HG03575 (cell line): ENCODE data around the gene TEX26.

Source experiments
- ATAC-seq: cut with Tn5 transposase; IDR thresholded peaks from one replicate; pipeline ENCODE4 v1.9.1; 2021; ENCODE audit not compliant: unreplicated experiment, insufficient number of reproducible peaks, low FRiP score; ENCODE audit errors: extremely low read depth

Gene TEX26

GRCh38 chr13:30932481-30933353 lies at the start of gene TEX26:
Gene TEX26, plus strand, starts transcription at chr13:30932656. Its CDS starts 60 bp downstream, at chr13:30932716.
- ATAC-seq: no peak

- no peak for ATAC-seq
Observed at GRCh38 chr13:30882996-30883766, 49.3 kb upstream of the TEX26 start.

- ATAC-seq: no peak
Observed at GRCh38 chr13:30884543-30884942, 47.9 kb upstream of the TEX26 start.

- no peak for ATAC-seq
Observed at GRCh38 chr13:30889196-30889690, 43.2 kb upstream of the TEX26 start.

- ATAC-seq: no peak
Observed at GRCh38 chr13:30892966-30893365, 39.5 kb upstream of the TEX26 start.

GRCh38 chr13:30895773-30896172 lies 36.7 kb upstream of the TEX26 start:
- no peak for ATAC-seq

- ATAC-seq: no peak
Observed at GRCh38 chr13:30898070-30898469, 34.4 kb upstream of the TEX26 start.

GRCh38 chr13:30898678-30899241 lies 33.7 kb upstream of the TEX26 start:
- no peak for ATAC-seq

GRCh38 chr13:30900436-30900835 lies 32.0 kb upstream of the TEX26 start:
- no peak for ATAC-seq

GRCh38 chr13:30900952-30901749 lies 31.3 kb upstream of the TEX26 start:
- ATAC-seq: no peak

GRCh38 chr13:30904043-30904442 lies 28.4 kb upstream of the TEX26 start:
- no peak for ATAC-seq

- no peak for ATAC-seq
Observed at GRCh38 chr13:30905932-30906383, 26.5 kb upstream of the TEX26 start, which contains the start of gene MEDAG. Gene MEDAG, plus strand, starts transcription at chr13:30906271. Its CDS starts 245 bp downstream, at chr13:30906516.

GRCh38 chr13:30906411-30907051 lies 25.9 kb upstream of the TEX26 start:
- no peak for ATAC-seq

- no peak for ATAC-seq
Observed at GRCh38 chr13:30907121-30907861, 25.2 kb upstream of the TEX26 start.

- no peak for ATAC-seq
Observed at GRCh38 chr13:30908416-30908980, 24.0 kb upstream of the TEX26 start.

GRCh38 chr13:30910676-30911075 lies 21.8 kb upstream of the TEX26 start:
- ATAC-seq: no peak
